HG02938 (cell line): ENCODE measurements around the gene TRIM47.
A peak's percentile ranks its signal among the peaks of the same experiment; 100 is the strongest.

Experiments
- ATAC-seq: cut with Tn5 transposase; IDR thresholded peaks from one replicate; pipeline ENCODE4 v1.9.1; 2021; ENCODE audit warnings: mild to moderate bottlenecking, moderate library complexity; ENCODE audit not compliant: unreplicated experiment

TRIM47 gene

GRCh38 chr17:75909051-75909811 is 30.9 kb upstream of the TRIM47 start:
- ATAC-seq = no peak

GRCh38 chr17:75908201-75908600 is 29.8 kb upstream of the TRIM47 start:
- no peak for ATAC-seq

- ATAC-seq = no peak
Measured at GRCh38 chr17:75906143-75906884, 27.9 kb upstream of the TRIM47 start.

GRCh38 chr17:75904749-75905521 is 26.6 kb upstream of the TRIM47 start, which contains the start of gene MRPL38:
Gene MRPL38 (minus strand): TSS chr17:75904884. CDS start chr17:75904875, 9 bp downstream.
- peak; percentile 85 for ATAC-seq

- no peak for ATAC-seq
Measured at GRCh38 chr17:75902406-75902805, 24.0 kb upstream of the TRIM47 start.

- no peak for ATAC-seq
Measured at GRCh38 chr17:75901727-75902126, 23.3 kb upstream of the TRIM47 start.

GRCh38 chr17:75900691-75901533 is 22.5 kb upstream of the TRIM47 start:
- no peak for ATAC-seq

GRCh38 chr17:75899767-75900468 is 21.5 kb upstream of the TRIM47 start:
- ATAC-seq = no peak

- ATAC-seq = no peak
Measured at GRCh38 chr17:75899353-75899752, 21.0 kb upstream of the TRIM47 start.

GRCh38 chr17:75898791-75899190 is 20.4 kb upstream of the TRIM47 start:
- no peak for ATAC-seq

- no peak for ATAC-seq
Measured at GRCh38 chr17:75898065-75898464, 19.7 kb upstream of the TRIM47 start.

GRCh38 chr17:75897160-75898019 is 19.0 kb upstream of the TRIM47 start:
- ATAC-seq = no peak

- ATAC-seq = peak; percentile 54
Measured at GRCh38 chr17:75896415-75897159, 18.2 kb upstream of the TRIM47 start, which contains the start of gene TRIM65. Gene TRIM65 (minus strand): TSS chr17:75896951. CDS start chr17:75896937, 14 bp downstream.

GRCh38 chr17:75895370-75896155 is 17.2 kb upstream of the TRIM47 start:
- ATAC-seq = no peak

GRCh38 chr17:75894049-75894733 is 15.8 kb upstream of the TRIM47 start:
- no peak for ATAC-seq

- ATAC-seq = no peak
Measured at GRCh38 chr17:75893305-75894048, 15.1 kb upstream of the TRIM47 start.
